HG02938 (cell line): ENCODE measurements around the gene CRIP3.
"Not testable (repeated sequence)": the region's sequence is repeated elsewhere in the genome, so short reads cannot be mapped to it uniquely, and the experiment has no call there.

Experiments used
- ATAC-seq: cut with Tn5 transposase; IDR thresholded peaks from one replicate; pipeline ENCODE4 v1.9.1; 2021; ENCODE audit warnings: mild to moderate bottlenecking, moderate library complexity; ENCODE audit not compliant: unreplicated experiment

The CRIP3 gene, protein sequence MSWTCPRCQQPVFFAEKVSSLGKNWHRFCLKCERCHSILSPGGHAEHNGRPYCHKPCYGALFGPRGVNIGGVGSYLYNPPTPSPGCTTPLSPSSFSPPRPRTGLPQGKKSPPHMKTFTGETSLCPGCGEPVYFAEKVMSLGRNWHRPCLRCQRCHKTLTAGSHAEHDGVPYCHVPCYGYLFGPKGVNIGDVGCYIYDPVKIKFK

DNA sequence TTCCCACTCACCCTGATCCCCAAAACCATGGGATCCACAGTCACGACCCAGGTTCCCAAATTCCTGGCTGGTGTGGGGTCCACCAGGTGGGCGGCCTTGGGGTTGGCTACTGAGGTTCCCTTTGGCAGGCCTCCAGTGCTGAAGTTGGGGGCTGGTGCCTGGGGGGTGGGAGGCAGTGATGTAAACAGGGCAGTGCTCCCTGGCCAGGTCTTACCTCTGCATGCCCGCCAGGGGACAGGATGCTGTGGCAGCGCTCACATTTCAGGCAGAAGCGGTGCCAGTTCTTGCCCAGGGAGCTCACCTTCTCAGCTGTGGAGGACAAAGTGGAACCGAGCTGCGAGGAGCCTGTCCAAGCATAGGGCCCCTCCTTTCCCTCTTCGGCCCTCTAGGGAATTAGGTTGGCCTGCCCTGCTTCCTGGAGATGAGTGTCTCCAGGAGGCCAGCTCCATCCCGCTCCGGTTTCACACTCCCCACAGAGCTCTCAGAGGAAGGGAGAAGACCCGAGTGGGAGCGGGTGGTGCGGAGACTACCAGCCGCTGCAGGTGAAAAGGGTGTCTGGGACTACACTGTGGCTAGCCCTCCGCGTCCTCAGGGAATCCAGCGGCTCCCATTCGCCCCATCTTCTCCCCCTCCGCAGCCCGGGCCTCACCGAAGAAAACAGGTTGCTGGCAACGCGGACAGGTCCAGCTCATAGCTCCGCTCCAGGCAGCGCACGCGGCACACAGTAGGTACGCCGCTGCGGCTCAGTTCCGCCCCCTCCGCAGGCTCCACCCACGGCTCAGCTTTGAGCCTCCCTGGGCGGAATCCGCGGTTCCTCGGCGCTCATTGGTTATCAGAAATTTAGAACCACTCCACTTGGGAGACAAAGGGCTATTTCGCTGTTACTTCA lies at the start of gene CRIP3:
Gene CRIP3 (minus strand): TSS at position 726 of the 889 bp plus-strand sequence. CDS start 34 bp downstream, at position 692.
- ATAC-seq = no peak

GRCh38 chr6:43355862-43356590 lies 47.4 kb upstream of the CRIP3 start:
- no peak for ATAC-seq

DNA sequence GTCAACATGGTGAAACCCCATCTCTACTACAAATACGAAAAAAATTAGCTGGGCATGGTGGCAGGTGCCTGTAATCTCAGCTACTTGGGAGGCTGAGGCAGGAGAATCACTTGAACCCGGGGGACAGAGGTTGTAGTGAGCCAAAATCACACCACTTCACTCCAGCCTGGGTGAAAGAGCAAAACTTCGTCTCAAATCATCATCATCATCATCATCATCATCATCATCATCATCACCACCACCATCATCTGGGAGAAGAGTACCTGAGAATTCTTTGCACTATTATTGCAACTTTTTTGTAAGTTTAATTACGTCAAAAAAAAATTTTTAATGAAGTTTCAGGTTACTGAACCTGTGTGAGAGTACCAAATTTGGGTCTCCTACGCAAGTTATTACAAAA lies 43.3 kb upstream of the CRIP3 start:
- ATAC-seq = not testable (repeated sequence)

GRCh38 chr6:43347444-43347843 lies 38.8 kb upstream of the CRIP3 start:
- no peak for ATAC-seq

DNA sequence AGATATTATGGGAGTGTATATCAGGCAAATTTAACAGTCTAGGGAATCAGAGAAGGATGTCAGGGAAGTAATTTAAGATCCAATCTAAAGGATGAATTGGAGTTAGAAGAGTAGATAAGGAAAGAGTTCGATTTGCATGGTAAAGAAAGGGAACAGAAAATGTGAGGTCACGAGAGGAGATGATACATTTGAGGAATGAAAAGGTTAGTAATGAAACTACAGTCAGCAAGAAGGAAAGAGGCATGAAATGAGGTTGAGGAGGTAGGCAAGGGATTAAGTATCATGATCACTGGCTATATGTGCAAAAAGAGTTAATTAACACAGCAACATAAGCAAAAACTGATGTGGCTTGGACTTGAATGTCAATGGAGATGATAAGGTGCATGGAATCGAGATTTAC lies 38.4 kb upstream of the CRIP3 start:
- ATAC-seq = no peak

DNA sequence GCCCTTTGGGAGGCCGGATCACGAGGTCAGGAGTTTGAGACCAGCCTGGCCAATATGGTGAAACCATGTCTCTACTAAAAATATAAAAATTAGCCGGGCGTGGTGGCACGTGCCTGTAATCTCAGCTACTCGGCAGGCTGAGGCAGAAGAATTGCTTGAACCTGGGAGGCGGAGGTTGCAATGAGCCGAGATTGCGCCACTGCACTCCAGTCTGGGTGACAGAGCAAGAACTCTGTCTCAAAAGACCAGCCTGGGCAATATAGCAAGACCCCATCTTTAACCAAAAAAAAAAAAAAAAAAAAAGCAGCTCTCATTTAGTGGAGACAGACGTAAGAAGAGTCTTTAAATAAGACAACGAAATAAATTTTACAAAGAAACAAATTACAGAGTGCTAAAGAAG lies 37.6 kb upstream of the CRIP3 start:
- not testable (repeated sequence) for ATAC-seq

GRCh38 chr6:43339168-43339567 lies 30.5 kb upstream of the CRIP3 start:
- ATAC-seq = peak; percentile 79

DNA sequence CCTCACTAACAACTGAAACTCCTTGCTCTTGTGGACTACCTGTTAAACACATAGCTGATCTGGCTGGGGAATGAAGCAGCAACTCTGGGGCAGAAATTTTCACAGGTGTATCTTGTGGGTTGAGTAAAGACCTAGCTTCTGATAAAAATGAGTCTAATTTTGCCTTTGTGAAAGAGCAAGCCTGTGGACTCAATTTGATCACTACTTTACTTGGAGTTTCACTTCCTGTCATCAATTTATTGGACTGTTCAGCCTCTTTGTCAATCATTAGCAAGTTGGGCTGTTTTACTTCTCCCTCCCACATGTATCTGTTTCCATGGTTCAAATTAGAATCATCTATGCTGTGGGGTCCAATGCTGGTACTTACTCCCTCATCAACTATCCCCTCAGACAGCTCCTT lies 29.6 kb upstream of the CRIP3 start:
- no peak for ATAC-seq

DNA sequence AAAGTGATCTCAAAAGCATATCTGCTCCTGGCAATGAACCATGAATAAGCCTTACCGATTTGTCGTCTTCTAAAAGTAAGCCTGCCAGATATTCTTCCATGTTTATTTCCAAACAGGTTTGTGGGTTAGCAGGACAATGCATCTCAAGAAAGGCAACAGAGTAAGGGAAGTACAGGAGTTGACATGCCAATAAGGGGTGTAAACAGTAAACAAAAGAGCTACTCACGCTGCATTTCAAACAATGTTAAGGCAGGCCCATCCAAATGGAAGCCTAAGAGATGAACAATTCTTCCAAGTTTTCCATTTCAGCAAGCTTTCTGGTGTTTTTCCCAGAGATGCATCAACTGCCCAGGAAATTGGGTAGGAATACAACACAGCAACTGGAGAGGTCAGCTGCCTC lies 27.8 kb upstream of the CRIP3 start:
- no peak for ATAC-seq

DNA sequence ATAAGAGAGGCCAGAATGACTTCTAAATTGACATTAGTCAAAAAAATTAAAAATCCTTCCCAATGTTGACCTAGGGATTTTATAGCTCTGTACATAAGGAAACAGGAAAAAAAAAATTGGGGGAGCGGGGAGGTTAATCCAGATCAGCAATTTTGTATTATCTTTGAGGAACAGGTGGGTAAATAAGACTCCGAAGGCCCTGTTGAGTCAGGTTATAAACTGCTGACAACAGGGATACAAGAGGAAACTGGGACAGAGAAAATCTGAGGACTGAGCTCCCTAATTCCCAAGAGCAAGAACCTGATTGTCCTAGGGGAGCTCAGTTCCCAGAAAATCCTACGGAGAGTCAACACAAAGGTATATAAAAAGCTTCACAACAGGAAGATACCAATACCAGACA lies 26.8 kb upstream of the CRIP3 start:
- no peak for ATAC-seq

DNA sequence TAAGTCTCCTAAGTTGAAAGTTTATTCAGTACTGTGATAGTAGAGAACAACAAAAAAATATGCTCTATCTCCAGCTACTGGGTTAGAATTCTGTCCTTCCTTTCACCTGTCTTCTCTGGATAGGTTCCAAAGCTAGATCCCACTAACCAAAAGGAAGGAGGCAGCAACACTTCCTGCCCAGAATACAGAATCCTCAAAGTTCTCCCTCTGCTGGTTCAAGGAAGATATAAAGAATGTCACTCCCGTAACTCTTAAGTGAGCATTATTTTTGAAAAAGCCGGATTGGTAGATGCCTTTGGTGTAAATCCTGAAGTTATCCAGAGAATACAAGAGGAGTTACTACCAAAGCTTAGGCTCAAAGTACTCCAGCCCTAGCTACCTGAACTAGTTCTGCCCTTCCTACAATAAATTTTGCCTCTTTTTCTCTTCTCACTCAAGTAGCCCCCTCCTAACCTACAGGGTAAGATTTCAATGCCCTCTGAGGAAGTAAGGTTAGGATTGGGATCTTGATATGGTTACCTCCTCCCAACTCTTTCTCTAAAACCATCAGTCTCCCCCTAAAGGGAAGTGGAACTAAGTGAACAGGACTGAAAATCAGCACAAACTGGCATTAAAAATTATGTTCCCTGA lies 26.0 kb upstream of the CRIP3 start:
- no peak for ATAC-seq

DNA sequence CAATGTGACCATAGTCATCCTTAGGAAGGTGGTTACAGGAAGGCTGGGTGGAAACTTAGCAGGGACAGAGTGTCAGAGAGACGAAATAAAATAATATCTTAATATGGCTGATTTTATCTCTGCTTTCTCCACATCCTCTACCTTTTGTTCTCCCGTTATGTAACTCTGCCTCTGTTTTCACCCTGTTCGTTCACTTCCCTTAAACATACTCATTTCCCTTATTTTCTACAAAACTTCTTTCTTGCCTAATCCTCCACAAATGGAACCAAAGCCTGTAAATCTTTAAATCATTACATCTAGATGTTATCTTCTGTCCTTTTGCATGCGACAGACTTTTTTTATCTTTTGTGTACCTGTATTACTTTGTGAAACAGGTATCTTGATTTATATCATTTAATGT lies 23.3 kb upstream of the CRIP3 start:
- no peak for ATAC-seq

DNA sequence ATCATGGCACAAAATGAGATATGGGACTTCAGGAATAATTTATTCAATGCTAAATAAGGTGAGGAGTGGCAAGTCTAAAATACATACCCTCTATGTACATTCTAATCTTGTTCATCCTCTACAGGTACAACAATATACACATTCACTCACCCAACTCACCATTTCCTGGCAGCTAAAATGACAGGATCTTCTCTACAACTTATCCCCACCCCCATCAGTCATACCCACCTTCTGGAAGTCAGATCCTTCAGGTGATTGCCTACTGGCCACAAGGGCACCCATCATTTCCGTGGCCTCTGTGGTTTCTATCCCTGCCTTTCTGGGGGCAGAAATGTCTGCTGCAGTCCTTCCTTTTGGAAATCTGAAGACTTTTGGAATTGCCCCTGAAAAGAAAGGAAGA lies 22.8 kb upstream of the CRIP3 start:
- no peak for ATAC-seq

GRCh38 chr6:43328528-43328927 lies 19.9 kb upstream of the CRIP3 start:
- ATAC-seq = no peak

- no peak for ATAC-seq
Observed at GRCh38 chr6:43325876-43326275, 17.2 kb upstream of the CRIP3 start.

DNA sequence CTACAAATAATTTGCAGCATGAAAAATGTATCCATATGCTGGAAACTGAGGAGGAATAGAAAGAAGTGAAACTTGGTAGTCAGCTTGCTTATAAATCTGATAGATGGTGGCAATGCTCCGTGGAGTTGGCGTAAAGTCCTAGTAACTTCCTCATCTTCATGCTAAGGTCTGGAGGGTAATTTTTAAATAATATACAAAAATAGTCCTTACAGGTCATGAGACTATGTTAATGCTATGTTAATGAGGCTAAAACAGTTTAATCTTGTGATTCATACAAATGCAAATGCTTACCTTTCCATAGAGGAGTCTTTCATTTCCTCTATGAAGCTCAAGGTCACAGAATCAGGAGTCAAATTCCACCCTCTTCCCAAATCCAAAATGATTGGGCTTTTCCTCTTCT lies 9.4 kb upstream of the CRIP3 start:
- ATAC-seq = no peak

GRCh38 chr6:43313813-43314212 lies 5.2 kb upstream of the CRIP3 start:
- no peak for ATAC-seq

GRCh38 chr6:43311666-43312065 lies 3.0 kb upstream of the CRIP3 start:
- ATAC-seq = no peak

- ATAC-seq = no peak
Observed at GRCh38 chr6:43310624-43311023, 2.0 kb upstream of the CRIP3 start.

GRCh38 chr6:43310134-43310533 lies 1.5 kb upstream of the CRIP3 start:
- no peak for ATAC-seq

GRCh38 chr6:43308990-43309477 lies 408 bp upstream of the CRIP3 start:
- no peak for ATAC-seq
